ENCODE results near the gene WDR12. TPM values are rescaled to one million over a fixed set of nuclear protein-coding genes. Genes with fewer than 3 reads are reported as not detected.
"Not testable (repeated sequence)": the region's sequence is repeated elsewhere in the genome, so short reads cannot be mapped to it uniquely, and the experiment has no call there.

Gene WDR12
- polyA plus RNA-seq, 3 donors = 5.4 to 11.6 (median 6.0) TPM

DNA sequence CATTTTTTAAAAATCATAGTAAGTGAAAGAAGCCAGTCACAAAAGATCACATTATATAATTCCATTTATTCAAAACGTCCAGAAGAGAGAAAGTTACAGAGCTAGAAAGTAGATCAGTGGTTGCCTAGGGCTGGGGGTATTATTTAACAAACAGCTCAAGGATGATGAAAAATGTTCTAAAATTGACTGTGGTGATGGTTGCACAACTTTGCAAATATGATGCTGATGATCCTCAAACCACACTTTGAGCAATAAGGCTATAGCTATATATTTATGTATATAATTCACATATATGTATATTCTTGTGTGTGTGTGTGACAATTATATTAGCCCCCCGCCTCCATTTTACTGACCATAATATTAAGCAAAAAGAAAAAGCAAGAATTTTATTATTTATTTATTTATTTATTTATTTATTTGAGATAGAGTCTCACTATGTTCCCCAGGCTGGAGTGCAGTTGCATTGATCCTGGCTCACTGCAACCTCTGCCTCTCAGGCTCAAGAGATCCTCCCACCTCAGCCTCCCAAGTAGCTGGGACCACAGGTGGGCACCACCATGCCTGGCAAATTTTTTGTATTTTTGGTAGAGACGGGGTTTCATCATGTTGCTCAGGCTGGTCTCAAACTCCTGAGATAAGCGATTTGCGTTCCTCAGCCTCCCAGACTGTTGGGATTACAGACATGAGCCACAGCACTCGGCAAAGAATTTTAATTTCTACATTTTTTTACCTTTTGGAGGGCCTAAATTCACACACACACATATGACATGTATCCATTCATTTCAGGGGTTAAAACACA, 1.9 kb downstream of the WDR12 start:
- 89 to 93% (median 90%) methylated on average over 6 of the region's 6 CpGs for WGBS, 3 donors

GRCh38 chr2:202908186-202908585, 3.3 kb downstream of the WDR12 start:
- no peak overlapping the region for H3K27ac ChIP-seq (ENCODE audit: low read depth, low read length)
- 79 to 87% (median 86%) methylated on average over 5 of the region's 5 CpGs for WGBS, 3 donors

More for the DNA sequence above, 1.9 kb downstream of the WDR12 start:
- no peak overlapping the region for H3K27ac ChIP-seq (ENCODE audit: low read depth, low read length)

DNA sequence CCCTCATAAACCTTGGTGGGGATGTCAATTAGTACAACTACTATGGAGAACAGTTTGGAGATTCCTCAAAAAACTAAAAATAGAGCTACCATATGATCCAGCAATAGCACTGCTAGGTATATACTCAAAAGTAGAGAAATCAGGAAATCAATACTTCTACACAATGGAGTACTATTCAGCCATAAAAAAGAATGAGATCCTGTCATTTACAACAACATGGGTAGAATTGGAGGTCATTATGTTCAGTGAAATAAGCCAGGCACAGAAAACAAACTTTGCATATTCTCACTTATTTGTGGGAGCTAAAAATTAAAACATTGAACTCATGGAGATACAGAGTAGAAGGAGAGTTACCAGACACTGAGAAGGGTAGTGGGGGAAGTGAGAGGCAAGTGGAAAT, 6.0 kb downstream of the WDR12 start:
- not testable (repeated sequence) for H3K27ac ChIP-seq (ENCODE audit: low read depth, low read length)

- WGBS, 3 donors = 86 to 96% (median 95%) methylated on average over 7 of the region's 7 CpGs
Measured at GRCh38 chr2:202885190-202885589, 26.3 kb downstream of the WDR12 start.

GRCh38 chr2:202883987-202884675, 27.3 kb downstream of the WDR12 start:
- H3K27ac ChIP-seq (ENCODE audit: low read depth, low read length) = no peak overlapping the region
- WGBS, 3 donors = 69 to 94% (median 83%) methylated on average over 5 of the region's 5 CpGs

More at GRCh38 chr2:202885190-202885589, 26.3 kb downstream of the WDR12 start:
- H3K27ac ChIP-seq (ENCODE audit: low read depth, low read length) = no peak overlapping the region

GRCh38 chr2:202881570-202881969, 29.9 kb downstream of the WDR12 start:
- WGBS, 3 donors = 91 to 94% (median 93%) methylated on average over 4 of the region's 4 CpGs

DNA sequence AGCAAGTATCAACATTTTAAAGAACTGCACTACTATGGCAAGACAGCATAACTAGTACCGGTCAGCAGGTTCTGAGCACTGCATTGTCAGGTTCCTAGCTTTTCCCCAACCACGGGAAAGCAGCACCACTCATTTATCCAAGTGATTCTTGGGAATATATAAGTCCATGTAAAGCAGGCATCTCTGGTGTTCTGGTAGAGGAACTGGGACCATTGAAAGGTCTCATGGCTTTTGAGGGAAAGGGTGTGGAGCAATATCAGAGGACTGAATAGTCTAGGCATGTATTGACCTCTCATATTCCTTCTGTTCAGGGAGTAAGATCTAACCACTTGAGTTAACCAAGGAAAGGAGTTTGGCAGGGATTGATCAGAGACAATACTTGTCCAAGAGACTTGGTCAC, 33.8 kb downstream of the WDR12 start:
- WGBS, 3 donors = 94 to 99% (median 96%) methylated on average over 2 of the region's 2 CpGs

More at GRCh38 chr2:202881570-202881969, 29.9 kb downstream of the WDR12 start:
- H3K27ac ChIP-seq (ENCODE audit: low read depth, low read length) = no peak overlapping the region

DNA sequence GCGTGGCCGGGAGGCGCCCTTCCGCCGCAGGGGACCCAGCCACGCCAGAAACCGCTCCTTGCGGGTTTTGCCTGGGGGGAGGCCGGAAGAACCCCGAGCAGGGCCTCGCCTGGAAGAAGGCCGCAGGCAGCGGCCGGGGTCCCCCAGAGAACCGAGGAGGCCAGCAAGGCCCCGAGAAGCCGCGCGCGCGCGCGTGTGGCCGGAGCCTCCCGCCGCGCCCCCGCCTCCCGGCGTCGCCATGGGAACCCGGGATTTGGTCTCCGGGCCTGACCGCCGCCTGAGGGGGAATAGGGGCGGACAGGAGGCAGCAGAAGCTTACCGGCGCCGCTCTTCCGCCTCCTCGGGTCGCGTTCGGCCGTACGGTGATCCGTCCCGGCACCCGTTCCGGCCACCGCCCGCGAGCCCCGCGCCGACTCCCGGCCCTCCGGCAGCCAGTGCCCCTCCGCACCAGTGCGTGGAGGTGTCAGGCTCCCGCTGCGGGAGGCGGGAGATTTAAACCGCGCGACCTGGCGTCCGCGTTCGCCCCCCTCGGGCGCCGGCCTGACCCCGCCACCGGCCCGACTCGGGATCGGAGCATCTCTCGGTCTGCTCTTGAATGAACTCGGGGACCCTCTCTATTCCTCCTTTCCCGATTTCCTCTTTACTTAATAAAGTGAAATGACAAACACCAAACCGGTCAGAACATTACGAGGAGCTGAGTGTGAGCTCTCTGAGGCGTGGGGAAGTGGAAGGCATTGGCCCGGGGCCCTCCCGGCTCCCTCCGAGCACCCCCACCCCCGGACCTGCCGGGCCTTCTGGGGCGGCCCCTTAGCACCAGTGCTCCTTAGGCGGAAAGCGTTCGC, 40.0 kb downstream of the WDR12 start, which contains the start of gene ICA1L:
Gene ICA1L (minus strand): TSS at position 467 of the 842 bp plus-strand sequence. CDS start 42,757 bp downstream, outside the sequence.
- H3K27ac ChIP-seq (ENCODE audit: low read depth, low read length) = peak within 1 kb of the TSS; percentile 45
- 0 to 1% (median 1%) methylated on average over 86 to 93 of the region's 93 CpGs for WGBS, 3 donors

More for the DNA sequence above, 33.8 kb downstream of the WDR12 start:
- H3K27ac ChIP-seq (ENCODE audit: low read depth, low read length) = no peak overlapping the region

DNA sequence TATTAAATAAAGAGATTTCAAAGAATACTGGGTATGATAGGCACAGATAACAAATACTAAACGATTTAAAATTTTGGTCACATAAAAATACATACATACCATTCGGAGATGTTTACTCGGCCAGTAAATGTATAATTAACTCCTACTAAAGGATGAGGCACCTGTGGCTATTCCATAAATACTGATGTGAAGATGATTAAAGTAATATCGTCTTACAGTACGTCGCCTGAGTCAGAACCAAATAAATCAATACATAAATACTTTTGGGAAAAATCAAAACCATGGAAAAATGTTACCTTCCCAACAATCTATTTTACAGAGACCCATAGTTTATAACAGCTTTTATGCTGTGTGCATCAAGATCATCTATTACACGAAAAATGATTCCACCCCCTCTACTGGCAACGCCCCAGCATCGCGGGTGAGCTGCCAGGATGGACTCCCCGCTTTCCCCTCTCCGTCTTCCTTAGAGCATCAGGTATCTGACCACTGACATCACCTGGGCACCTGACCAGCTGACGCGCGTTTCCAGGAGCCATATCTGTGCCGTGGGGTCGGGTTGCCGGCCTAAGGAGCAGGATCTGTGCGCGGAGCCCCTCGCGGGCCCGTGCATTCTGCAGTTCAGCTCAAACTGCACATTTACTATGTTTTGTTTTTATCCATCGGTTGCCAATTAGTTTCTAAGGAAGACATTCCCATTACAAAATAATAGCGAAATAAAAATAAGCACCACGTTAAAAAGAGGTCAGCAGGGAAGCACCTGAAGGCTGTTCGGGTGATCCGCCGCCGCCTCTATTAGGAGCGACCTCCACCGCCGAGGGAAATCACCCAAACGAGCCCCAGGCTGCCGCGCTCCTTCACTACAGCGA, 40.8 kb downstream of the WDR12 start:
- WGBS, 3 donors = 2 to 5% (median 5%) methylated on average over 37 of the region's 37 CpGs

DNA sequence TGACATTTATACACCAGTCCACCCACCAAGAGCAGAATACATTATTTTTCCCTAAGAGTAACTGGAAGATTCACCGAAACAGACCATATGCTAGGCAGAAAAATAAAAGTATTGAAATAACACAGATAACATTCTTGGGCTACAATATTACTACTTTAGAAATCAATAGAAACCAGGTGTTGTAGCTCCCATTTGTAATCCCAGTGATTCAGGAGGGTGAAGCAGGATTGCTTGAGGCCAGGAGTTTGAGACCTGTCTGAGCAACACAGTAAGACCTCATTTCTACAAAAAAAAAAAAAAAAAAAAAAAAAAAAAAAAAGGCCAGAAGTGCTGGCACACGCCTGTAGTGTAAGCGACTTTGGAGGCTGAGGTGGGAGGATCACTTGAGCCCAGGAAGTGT, 49.5 kb downstream of the WDR12 start:
- whole genome bisulfite sequencing, 3 donors = 55 to 98% (median 96%) methylated on average over 3 of the region's 3 CpGs
- no peak overlapping the region for H3K27ac ChIP-seq (ENCODE audit: low read depth, low read length)

More for the DNA sequence above, 40.8 kb downstream of the WDR12 start:
- H3K27ac ChIP-seq (ENCODE audit: low read depth, low read length) = peak overlapping the region; percentile 45

DNA sequence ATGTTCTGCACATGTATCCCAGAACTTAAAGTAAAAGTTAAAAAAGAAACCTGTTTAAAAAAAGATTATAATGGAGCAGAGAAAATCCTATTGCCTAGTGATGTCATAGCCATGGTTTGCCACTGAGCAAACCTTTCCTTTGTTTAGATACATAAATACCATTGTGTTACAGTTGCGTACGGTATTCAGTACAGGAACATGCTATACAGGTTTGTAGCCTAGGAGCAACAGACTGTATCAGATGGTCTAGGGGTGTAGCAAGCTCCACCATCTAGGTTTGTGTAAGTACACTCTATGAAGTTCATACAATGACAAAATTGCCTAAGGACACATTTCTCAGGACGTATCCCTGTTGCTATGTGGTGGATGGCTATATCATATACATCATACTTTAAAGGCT, 52.9 kb downstream of the WDR12 start:
- 77 to 94% (median 93%) methylated on average over 3 of the region's 3 CpGs for WGBS, 3 donors
- H3K27ac ChIP-seq (ENCODE audit: low read depth, low read length) = no peak overlapping the region

DNA sequence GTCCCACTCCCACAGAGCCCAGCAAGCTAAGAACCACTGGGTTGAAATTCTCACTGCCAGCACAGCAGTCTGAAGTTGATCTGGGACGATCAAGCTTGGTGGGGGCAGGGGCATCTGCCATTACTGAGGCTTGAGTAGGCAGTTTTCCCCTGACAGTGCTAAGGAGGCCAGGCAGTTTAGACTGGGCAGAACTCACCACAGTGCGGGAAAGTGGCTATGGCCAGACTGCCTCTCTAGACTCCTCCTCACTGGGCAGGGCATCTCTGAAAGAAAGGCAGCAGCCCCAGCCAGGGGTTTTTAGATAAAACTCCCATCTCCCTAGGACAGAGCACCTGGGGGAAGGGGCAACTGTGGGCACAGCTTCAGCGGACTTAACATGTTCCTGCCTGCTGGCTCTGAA, 62.1 kb downstream of the WDR12 start:
- WGBS, 3 donors = 61 to 81% (median 81%) methylated on average over 3 of the region's 3 CpGs
- not testable (repeated sequence) for H3K27ac ChIP-seq (ENCODE audit: low read depth, low read length)

GRCh38 chr2:202848813-202849212, 62.7 kb downstream of the WDR12 start:
- WGBS, 3 donors = 54 to 79% (median 55%) methylated on average over 8 of the region's 8 CpGs
- no peak overlapping the region for H3K27ac ChIP-seq (ENCODE audit: low read depth, low read length)

DNA sequence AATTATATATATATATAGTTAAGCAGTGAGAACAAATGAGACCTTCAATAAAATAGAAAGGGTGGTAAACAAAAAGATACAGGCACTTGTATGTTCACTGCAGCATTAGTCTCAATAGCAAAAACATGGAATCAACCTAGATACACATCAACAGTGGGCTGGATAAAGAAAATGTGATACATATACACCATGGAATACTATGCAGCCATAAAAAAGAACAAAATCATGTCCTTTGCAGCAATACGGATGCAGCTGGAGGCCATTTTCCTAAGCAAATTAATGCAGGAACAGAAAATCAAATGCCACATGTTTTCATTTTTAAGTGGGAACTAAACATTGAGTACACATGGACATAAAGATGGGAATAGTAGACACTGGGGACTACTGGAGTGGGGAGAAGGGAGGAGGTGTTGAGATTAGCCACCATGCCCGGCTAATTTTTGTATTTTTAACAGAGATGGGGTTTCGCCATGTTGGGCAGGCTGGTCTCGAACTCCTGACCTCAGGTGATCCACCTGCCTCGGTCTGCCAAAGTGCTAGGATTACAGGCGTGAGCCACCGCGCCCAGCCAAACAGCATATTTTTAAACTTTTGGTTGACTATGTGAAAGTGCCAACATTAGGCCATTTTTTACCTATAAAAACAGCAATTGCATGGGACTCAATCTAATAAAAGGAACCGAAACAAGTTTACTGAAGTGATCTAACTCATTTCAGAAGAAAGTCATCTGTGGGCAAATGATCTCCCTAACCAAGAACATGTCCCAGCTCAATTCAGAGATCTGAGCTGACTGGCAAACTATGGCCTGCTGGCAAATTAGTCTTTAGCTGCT, 63.6 kb downstream of the WDR12 start:
- no peak overlapping the region for H3K27ac ChIP-seq (ENCODE audit: low read depth, low read length)
- WGBS, 3 donors = 91 to 96% (median 94%) methylated on average over 9 of the region's 9 CpGs

DNA sequence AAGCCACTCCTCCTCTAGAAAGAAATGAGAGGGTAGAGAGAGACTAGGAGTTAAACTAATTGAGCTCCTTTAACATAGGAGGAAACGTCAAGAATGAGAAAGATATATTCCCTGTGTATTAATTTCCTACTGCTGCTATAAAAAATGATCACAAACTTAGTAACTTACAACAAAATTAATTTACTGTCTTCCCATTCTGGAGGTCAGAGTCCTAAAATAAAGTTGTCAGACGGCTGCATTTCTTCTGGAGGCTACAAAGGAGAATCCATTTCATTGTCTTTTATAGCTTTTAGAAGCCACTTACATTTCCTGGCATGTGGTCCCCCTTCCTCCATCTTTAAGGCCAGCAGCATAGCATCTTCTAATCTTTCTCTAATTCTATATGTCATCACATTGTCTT, 66.8 kb downstream of the WDR12 start:
- WGBS, 3 donors = 67 to 86% (median 77%) methylated on average over 2 of the region's 2 CpGs
- H3K27ac ChIP-seq (ENCODE audit: low read depth, low read length) = no peak overlapping the region

GRCh38 chr2:202842690-202843089, 68.8 kb downstream of the WDR12 start:
- no peak overlapping the region for H3K27ac ChIP-seq (ENCODE audit: low read depth, low read length)

Data from adipose tissue (tissue), 3 donors.